ENCODE data around the gene FOXC2. TPM values are rescaled to one million over a fixed set of nuclear protein-coding genes. Genes with fewer than 3 reads are reported as not detected.

Gene FOXC2
- total and polyA plus RNA-seq, 2 donors (not counting 3 experiments of a cell fraction or from before 2014, with no cell fraction given), result 7.7 to 44.0 TPM

DNA sequence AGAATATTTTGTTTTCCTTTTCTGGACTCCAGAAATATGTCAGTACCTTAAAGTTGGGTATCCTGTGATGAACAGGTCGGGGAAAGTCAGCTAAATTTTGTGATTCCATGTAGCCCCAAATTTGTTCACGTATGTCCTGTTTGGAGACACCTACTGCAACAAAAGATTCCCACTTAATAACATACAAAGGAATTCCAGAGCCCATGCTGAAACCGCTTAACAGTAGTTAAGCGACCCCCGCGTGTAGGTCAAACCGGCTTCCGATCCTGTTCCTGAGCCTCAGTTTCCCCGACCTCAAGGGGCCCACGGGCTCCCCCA, 12.1 kb upstream of the FOXC2 start:
- Histone ChIP-seq H3K27me3 (ENCODE audit: control insufficient read depth in 2 of 2, insufficient read depth in 2 of 2, low read length in 2 of 2) (peaks cover 3 to 5% of the 10 kb centered on the region in 2 experiments), H3K4me3 (replicated peaks in 1 of 3; ENCODE audit: insufficient read depth in 1 of 3, low read depth in 1 of 3, low read length in 3 of 3) (peak overlapping the region; percentile 62 to 97 (median 86)), H3K9me1 (replicated peaks; ENCODE audit: control insufficient read depth, extremely low read depth, insufficient read depth, low read length) (no peaks in the 10 kb centered on the region), H3K79me2 (ENCODE audit: control insufficient read depth, insufficient read depth, low read length) (peaks cover 12% of the 10 kb centered on the region), H3K4me1 (ENCODE audit: control insufficient read depth, extremely low read depth, insufficient read depth, low read length) (peaks cover 12% of the 10 kb centered on the region), H2AFZ (ENCODE audit: low read depth, low read length) (peak overlapping the region; percentile 86), H3K36me3 (ENCODE audit: control insufficient read depth in 2 of 2, extremely low read depth in 1 of 2, insufficient read depth in 2 of 2, low read length in 2 of 2) (no peaks in the 10 kb centered on the region), H4K20me1 (replicated peaks; ENCODE audit: control insufficient read depth, extremely low read depth, insufficient read depth, low read length) (no peaks in the 10 kb centered on the region), H3K4me2 (ENCODE audit: insufficient read depth, low read length) (peak overlapping the region; percentile 98), H3K9me3 (replicated peaks; ENCODE audit: control insufficient read depth, insufficient read depth, low read length) (no peaks in the 10 kb centered on the region), H3K9ac (replicated peaks; ENCODE audit: extremely low read depth, insufficient read depth, low read length) (peak overlapping the region; percentile 99), H3K27ac (ENCODE audit: insufficient read depth, low read depth, low read length) (peak overlapping the region; percentile 94)
- DNase-seq (ENCODE audit: low read depth, low spot score), result peak; percentile 25
- intact Hi-C loops (cut with micrococcal nuclease) (no loop called here), dilution Hi-C loops (cut with MboI; ENCODE audit: extremely low pct_ligation_motif_present, low sequenced_read_pairs) (no loop called here)
- FAIRE-seq, result peak; percentile 46
- CTCF ChIA-PET, result no interaction called here
- BruUV-seq (replicated peaks), result no TSS peak
- TF ChIP-seq JUN (IDR thresholded peaks at IDR 0.05; ENCODE audit: borderline replicate concordance, insufficient read depth, insufficient read length, low read depth) (no peak), EZH2 (IDR thresholded peaks at IDR 0.05; ENCODE audit: borderline replicate concordance, low read depth, low read length, severe bottlenecking) (no peak), GATA2 (IDR thresholded peaks at IDR 0.05; ENCODE audit: insufficient read depth, insufficient read length, low read depth, low read length) (no peak), FOS (IDR thresholded peaks at IDR 0.05; ENCODE audit: borderline replicate concordance, insufficient read depth, low read length) (no peak), POLR2AphosphoS5 (IDR thresholded peaks at IDR 0.05; ENCODE audit: insufficient read depth, low read depth, low read length) (no peak), MYC (IDR thresholded peaks at IDR 0.05; ENCODE audit: low read depth, low read length) (no peak)
- TF ChIP-seq, protein P1, sequence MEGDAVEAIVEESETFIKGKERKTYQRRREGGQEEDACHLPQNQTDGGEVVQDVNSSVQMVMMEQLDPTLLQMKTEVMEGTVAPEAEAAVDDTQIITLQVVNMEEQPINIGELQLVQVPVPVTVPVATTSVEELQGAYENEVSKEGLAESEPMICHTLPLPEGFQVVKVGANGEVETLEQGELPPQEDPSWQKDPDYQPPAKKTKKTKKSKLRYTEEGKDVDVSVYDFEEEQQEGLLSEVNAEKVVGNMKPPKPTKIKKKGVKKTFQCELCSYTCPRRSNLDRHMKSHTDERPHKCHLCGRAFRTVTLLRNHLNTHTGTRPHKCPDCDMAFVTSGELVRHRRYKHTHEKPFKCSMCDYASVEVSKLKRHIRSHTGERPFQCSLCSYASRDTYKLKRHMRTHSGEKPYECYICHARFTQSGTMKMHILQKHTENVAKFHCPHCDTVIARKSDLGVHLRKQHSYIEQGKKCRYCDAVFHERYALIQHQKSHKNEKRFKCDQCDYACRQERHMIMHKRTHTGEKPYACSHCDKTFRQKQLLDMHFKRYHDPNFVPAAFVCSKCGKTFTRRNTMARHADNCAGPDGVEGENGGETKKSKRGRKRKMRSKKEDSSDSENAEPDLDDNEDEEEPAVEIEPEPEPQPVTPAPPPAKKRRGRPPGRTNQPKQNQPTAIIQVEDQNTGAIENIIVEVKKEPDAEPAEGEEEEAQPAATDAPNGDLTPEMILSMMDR (IDR thresholded peaks at IDR 0.05; ENCODE audit: extremely low read depth in 1 of 2, insufficient read depth in 1 of 2, low read depth in 1 of 2, low read length in 2 of 2), result no peak
- TF ChIP-seq, protein P2, sequence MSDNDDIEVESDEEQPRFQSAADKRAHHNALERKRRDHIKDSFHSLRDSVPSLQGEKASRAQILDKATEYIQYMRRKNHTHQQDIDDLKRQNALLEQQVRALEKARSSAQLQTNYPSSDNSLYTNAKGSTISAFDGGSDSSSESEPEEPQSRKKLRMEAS (IDR thresholded peaks at IDR 0.05; ENCODE audit: insufficient read depth, insufficient read length), result no peak
- POLR2A ChIA-PET, result no interaction called here

All from endothelial cell of umbilical vein (primary cell).